GM13977 (cell line): Measurements from ENCODE around the gene PLEKHG3.

Experiments
- DNase-seq: peaks from one replicate; pipeline ENCODE4 v3.0.0; 2012; ENCODE audit warnings: low spot score
- CTCF ChIP-seq: IDR thresholded peaks from 2 replicates; pipeline ENCODE4 v1.5.1; 2012; ENCODE audit warnings: mild to moderate bottlenecking, control low read depth; ENCODE audit not compliant: insufficient read depth; ENCODE audit errors: extremely low read depth, missing control alignments
- in situ Hi-C: fragments of 300-500 bp; cut with MboI; formaldehyde crosslinking; loops from one replicate; pipeline ENCODE4 v1.12.0; 2022; ENCODE audit warnings: low sequenced_read_pairs, low pct_unique_long_range_greater_than_20kb, mixed read lengths, inconsistent platforms; ENCODE audit not compliant: unreplicated experiment

PLEKHG3 gene

GRCh38 chr14:64732536-64733120 lies 28.4 kb downstream of the PLEKHG3 start:
- no peak for DNase-seq
- TF ChIP-seq CTCF, result no peak
- in situ Hi-C loops, result no loop called here

- no peak for TF ChIP-seq CTCF
- in situ Hi-C loops, result no loop called here
- DNase-seq, result no peak
Observed at GRCh38 chr14:64733321-64733720, 29.1 kb downstream of the PLEKHG3 start.

GRCh38 chr14:64733899-64734298 lies 29.7 kb downstream of the PLEKHG3 start:
- no peak for TF ChIP-seq CTCF
- in situ Hi-C loops, result no loop called here
- DNase-seq, result no peak

- DNase-seq, result no peak
- TF ChIP-seq CTCF, result no peak
- in situ Hi-C loops, result no loop called here
Observed at GRCh38 chr14:64734990-64735389, 30.8 kb downstream of the PLEKHG3 start.

- TF ChIP-seq CTCF, result no peak
- DNase-seq, result no peak
- in situ Hi-C loops, result no loop called here
Observed at GRCh38 chr14:64736271-64737169, 32.3 kb downstream of the PLEKHG3 start.

GRCh38 chr14:64737391-64738280 lies 33.4 kb downstream of the PLEKHG3 start:
- in situ Hi-C loops, result no loop called here
- TF ChIP-seq CTCF, result no peak
- no peak for DNase-seq
